RWPE1 (cell line): Measurements from ENCODE around the gene PASK.

Experiments used
- CTCF ChIA-PET: fragments of 350-600 bp; sonication (Branson Sonifier 250); formaldehyde crosslinking; extraction: SDS; loops from one replicate; lab custom pipeline; 2021; lab: Yijun Ruan, JAX
- POLR2A ChIA-PET: fragments of 400-600 bp; formaldehyde crosslinking; extraction: SDS; loops from one replicate; lab custom pipeline; 2020; ENCODE audit warnings: antibody characterized with exemption; ENCODE audit not compliant: low non-redundant PET; lab: Yijun Ruan, JAX
- DNase-seq: peaks from one replicate; pipeline ENCODE4 v3.0.0; 2012; ENCODE audit warnings: low spot score
- H3K27ac ChIP-seq: fragments of 450-650 bp; 2 replicates; pipeline ENCODE4 v1.5.1; 2017
- TF ChIP-seq, protein P1 (sequence below): fragments of 450-650 bp; conservative IDR thresholded peaks from 2 replicates; pipeline ENCODE4 v1.5.1; 2017; ENCODE audit warnings: low read depth, mild to moderate bottlenecking

PASK gene

DNA sequence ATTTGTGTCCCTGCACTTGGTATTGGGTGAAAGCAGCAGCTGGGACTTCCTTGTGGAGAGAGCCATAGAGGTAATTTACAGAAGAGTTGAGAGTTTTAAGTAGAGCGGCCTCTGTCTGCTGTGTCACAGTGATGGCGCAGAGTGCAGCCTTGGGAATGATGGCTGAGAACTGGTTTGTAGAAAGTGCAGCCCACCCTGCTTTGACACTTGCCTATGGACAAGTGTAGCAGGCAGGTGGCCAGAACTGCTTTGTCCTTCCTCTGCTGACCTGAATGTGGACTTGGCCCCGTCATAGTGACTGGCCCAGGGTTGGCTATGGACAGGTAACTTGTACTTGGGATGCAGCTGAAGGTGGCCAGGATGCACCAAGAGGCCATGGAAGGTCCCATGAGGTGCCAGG, 32.9 kb upstream of the PASK start:
- ChIA-PET POLR2A (no interaction called here), CTCF (interaction anchor here (1.2 kb wide), 1 partner anchor 269 kb away, joined by 6 read pairs; no protein-coding TSS in a partner anchor)
- H3K27ac ChIP-seq: no peak overlapping the region
- TF ChIP-seq, protein P1, sequence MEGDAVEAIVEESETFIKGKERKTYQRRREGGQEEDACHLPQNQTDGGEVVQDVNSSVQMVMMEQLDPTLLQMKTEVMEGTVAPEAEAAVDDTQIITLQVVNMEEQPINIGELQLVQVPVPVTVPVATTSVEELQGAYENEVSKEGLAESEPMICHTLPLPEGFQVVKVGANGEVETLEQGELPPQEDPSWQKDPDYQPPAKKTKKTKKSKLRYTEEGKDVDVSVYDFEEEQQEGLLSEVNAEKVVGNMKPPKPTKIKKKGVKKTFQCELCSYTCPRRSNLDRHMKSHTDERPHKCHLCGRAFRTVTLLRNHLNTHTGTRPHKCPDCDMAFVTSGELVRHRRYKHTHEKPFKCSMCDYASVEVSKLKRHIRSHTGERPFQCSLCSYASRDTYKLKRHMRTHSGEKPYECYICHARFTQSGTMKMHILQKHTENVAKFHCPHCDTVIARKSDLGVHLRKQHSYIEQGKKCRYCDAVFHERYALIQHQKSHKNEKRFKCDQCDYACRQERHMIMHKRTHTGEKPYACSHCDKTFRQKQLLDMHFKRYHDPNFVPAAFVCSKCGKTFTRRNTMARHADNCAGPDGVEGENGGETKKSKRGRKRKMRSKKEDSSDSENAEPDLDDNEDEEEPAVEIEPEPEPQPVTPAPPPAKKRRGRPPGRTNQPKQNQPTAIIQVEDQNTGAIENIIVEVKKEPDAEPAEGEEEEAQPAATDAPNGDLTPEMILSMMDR: no peak
- DNase-seq: no peak

DNA sequence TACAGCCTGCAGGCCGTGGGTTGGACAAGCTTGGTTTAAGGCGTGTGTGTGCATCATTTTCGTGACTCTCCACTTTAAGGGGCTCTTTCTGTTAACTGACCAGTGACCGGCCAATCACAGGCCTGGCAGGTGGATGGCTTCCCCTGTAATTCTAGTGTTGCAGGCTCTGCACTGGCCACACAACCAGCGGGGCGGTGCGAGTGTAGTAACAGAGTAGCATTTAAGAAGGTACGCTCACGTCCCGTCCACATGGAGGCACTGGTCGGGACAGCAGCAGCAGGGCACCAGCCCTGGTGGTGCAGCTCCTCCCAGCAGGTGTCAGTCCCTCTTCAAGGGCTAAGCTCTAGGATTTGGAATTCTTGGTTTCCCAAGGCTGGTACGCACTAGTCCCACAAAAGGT, 31.2 kb upstream of the PASK start:
- CTCF ChIA-PET: no interaction called here
- no peak overlapping the region for H3K27ac ChIP-seq
- DNase-seq: no peak
- POLR2A ChIA-PET: no interaction called here
- TF ChIP-seq, protein P1: no peak

DNA sequence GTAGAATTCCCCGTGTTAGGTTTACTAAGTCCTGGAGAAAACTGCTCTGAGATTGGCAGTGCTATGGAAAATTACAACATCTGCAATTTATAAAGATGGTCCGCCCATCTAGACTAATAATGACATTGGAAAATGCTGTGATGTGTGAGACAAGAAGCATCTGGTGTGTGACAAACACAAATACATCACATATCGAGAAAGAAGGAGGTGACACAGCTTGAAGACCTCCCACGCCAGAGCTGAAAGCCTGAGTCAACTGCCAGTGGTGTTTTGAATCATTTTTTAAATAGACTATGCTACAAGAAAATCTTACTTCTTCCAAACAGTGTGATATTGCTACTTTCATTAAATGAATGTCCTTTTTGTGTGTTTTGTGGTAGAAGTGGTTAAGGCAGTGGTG, 30.6 kb upstream of the PASK start:
- CTCF ChIA-PET: no interaction called here
- POLR2A ChIA-PET: interaction anchor here (0.6 kb wide), 1 partner anchor 1154 kb away, joined by 8 read pairs; no protein-coding TSS in a partner anchor
- DNase-seq: no peak
- TF ChIP-seq, protein P1: no peak
- H3K27ac ChIP-seq: no peak overlapping the region

DNA sequence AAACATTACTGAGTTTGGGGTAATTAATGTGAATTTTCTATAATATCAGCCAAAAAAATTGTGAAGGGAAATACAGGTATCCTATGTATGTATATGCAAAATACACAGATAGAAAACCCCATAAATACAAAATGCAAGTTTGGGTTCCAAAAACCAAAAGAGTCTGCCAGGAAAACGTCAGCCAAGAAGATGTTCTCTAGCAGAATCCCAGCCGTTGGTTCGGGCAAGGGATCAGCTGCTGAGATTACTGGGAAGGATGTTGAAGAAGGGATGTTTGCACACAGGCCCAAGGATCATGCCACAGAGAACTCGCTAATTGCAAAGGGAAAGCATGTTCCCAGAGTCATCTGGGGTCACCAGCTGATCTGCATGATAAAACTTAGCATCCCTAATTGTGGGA, 29.7 kb upstream of the PASK start:
- no peak for DNase-seq
- ChIA-PET CTCF (interaction anchor here (0.7 kb wide), 1 partner anchor 36 kb away, joined by 3 read pairs; no protein-coding TSS in a partner anchor), POLR2A (no interaction called here)
- H3K27ac ChIP-seq: no peak overlapping the region
- TF ChIP-seq, protein P1: no peak

DNA sequence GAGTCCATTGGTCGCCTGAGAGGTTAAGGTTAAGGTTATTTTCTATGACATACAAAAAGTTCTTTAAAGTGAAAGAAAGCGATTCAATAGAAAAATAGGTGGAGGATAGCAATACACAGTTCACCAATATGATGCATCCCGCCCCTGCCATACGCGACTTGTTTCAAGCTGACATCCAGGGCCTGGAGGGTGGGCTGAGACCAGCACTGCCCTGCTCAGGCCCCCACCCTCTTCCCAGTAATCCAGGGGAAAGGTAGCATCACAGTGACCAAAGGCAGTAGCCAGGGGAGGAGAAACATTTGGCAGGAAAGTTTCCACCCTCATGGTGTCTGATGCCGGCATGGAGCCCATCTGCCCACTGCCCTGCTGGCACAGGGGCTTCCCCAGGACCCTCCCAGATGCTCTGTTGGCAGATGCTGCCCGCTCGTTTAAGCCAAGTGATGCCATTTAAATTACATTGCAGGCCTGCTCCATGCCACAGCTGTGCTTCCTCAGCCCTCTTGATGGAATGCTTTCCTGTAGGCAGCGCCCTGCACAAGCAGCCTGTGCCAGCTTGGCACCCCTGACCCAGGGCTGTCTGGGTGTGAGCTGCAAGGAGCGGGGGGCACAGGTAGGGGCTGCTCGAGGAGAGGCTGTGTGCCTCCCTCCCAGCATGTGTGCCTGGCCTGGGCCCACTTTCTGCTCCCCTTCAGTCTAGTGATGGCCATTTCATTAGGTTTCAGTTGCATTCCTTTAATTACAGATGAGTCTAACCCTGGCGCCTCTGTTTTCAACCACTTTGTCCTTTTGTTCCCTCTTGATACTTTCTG, 28.5 kb upstream of the PASK start:
- no peak overlapping the region for H3K27ac ChIP-seq
- DNase-seq: no peak
- POLR2A ChIA-PET: no interaction called here
- TF ChIP-seq, protein P1: no peak
- CTCF ChIA-PET: interaction anchor here (0.5 kb wide), 1 partner anchor 38 kb away, joined by 3 read pairs; no protein-coding TSS in a partner anchor

DNA sequence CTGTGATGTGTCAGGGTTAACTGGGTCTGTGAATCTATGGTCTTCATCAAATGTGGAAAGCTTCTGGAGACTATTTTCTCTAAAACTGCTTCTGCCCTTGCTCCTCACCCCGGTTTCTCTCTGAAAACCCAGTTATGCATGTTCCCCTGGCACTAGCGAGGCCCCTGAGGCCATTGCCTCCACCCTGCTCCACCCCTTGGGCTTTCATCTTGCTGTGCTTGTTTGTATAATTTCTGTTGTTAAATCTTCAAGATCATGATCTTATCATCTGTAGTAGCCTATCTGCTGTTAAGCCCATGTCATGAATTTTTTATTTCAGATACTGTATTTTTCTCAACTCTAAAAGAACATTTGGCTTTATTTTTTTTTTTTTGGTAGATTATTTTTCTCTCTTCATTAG, 24.3 kb upstream of the PASK start:
- CTCF ChIA-PET: interaction anchor here (0.5 to 0.6 kb wide), 3 partner anchors 62 to 280 kb away, joined by 3 to 4 read pairs (median 3); partner anchors contain the start of gene MTERF4
- DNase-seq: no peak
- TF ChIP-seq, protein P1: no peak
- POLR2A ChIA-PET: no interaction called here
- H3K27ac ChIP-seq: no peak overlapping the region
